Spleen (tissue), 7 donors: ENCODE data around the gene KIF26B.

Experiments used
- POLR2A ChIP-seq, 3 donors: fragments of 450-650 bp; IDR thresholded peaks; one replicate each; pipeline ENCODE4 v1.5.1; 2017; ENCODE audit warnings: antibody characterized with exemption in 3 of 3, mild to moderate bottlenecking in 1 of 3
- TF ChIP-seq, protein P1 (sequence below), 11 experiments: fragments of 200-600 bp in 7 of 11; fragments of 450-650 bp in 4 of 11; sonication (generic) in 4 of 11; IDR thresholded peaks in 8 of 11; conservative IDR thresholded peaks in 3 of 11; 1 replicate in 7 of 11; 2 replicates in 4 of 11; pipeline versions ENCODE4 v1.4.0 to v1.8.0; 2016 to 2021; ENCODE audit warnings: antibody characterized with exemption in 11 of 11, inconsistent platforms in 4 of 11, mild to moderate bottlenecking in 1 of 11
- donor health status: DM: no; HTN: no; CAD: no; lungs with moderate emphysema.
- donor health status: DM: no; HTN: no; CAD: no.
- donor health status: DM: no; HTN: no; CAD: no.

DNA sequence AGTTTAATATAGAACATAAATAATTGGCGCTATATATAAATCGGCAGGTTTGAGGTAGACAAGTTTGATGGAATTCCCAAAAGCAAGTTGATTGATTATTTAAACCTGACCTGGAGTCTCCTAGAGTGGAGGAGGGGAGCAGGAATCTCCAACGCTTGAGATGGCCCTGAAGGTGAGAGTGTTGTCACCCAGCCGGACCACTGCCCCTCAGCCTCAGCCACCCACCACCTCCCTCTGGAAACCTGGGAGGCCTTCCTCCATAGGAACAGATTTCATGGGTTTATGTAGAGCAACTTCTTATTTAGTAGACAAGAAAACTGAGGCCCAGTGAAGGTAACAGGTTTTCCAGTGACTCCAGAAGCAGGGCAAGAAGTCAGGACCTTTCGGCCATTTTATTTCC, 389.5 kb downstream of the KIF26B start:
- TF ChIP-seq, protein P1, sequence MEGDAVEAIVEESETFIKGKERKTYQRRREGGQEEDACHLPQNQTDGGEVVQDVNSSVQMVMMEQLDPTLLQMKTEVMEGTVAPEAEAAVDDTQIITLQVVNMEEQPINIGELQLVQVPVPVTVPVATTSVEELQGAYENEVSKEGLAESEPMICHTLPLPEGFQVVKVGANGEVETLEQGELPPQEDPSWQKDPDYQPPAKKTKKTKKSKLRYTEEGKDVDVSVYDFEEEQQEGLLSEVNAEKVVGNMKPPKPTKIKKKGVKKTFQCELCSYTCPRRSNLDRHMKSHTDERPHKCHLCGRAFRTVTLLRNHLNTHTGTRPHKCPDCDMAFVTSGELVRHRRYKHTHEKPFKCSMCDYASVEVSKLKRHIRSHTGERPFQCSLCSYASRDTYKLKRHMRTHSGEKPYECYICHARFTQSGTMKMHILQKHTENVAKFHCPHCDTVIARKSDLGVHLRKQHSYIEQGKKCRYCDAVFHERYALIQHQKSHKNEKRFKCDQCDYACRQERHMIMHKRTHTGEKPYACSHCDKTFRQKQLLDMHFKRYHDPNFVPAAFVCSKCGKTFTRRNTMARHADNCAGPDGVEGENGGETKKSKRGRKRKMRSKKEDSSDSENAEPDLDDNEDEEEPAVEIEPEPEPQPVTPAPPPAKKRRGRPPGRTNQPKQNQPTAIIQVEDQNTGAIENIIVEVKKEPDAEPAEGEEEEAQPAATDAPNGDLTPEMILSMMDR (IDR thresholded peaks at IDR 0.05 in 8 of 11, conservative IDR thresholded peaks at IDR 0.05 in 3 of 11) = no peak
- TF ChIP-seq POLR2A (IDR thresholded peaks at IDR 0.05) = no peak
